AG08395 (cell line): ENCODE results near the gene SELENOM.
"Not testable (repeated sequence)": the region's sequence is repeated elsewhere in the genome, so short reads cannot be mapped to it uniquely, and the experiment has no call there.

Experiments
- DNase-seq: peaks from one replicate; pipeline ENCODE4 v3.0.0; 2012; ENCODE audit warnings: mixed read lengths, low spot score

The SELENOM gene

GRCh38 chr22:31130873-31131272, 23.5 kb upstream of the SELENOM start:
- no peak for DNase-seq

GRCh38 chr22:31128156-31128555, 20.8 kb upstream of the SELENOM start:
- no peak for DNase-seq

GRCh38 chr22:31127181-31127772, 19.9 kb upstream of the SELENOM start:
- no peak for DNase-seq

GRCh38 chr22:31126869-31127175, 19.5 kb upstream of the SELENOM start:
- DNase-seq, result no peak

GRCh38 chr22:31126128-31126868, 18.9 kb upstream of the SELENOM start:
- no peak for DNase-seq

GRCh38 chr22:31125521-31126117, 18.3 kb upstream of the SELENOM start:
- no peak for DNase-seq

GRCh38 chr22:31124811-31125465, 17.6 kb upstream of the SELENOM start:
- no peak for DNase-seq

- DNase-seq, result no peak
These were observed 16.9 kb upstream of the SELENOM start for GRCh38 chr22:31124290-31124689.

- DNase-seq, result no peak
These were observed 15.9 kb upstream of the SELENOM start for GRCh38 chr22:31123292-31123602.

- peak; percentile 77 for DNase-seq
These were observed 15.3 kb upstream of the SELENOM start, which contains the start of gene INPP5J for GRCh38 chr22:31122532-31123291. Gene INPP5J, plus strand, starts transcription at chr22:31122966. Its CDS starts 49 bp downstream, at chr22:31123015.

GRCh38 chr22:31122196-31122531, 14.8 kb upstream of the SELENOM start:
- no peak for DNase-seq

GRCh38 chr22:31121403-31121802, 14.0 kb upstream of the SELENOM start:
- no peak for DNase-seq

GRCh38 chr22:31120642-31121041, 13.3 kb upstream of the SELENOM start:
- DNase-seq, result no peak

GRCh38 chr22:31120230-31120629, 12.9 kb upstream of the SELENOM start:
- no peak for DNase-seq

GRCh38 chr22:31119026-31119717, 11.8 kb upstream of the SELENOM start:
- DNase-seq, result no peak

GRCh38 chr22:31118046-31118820, 10.9 kb upstream of the SELENOM start:
- DNase-seq, result no peak

- not testable (repeated sequence) for DNase-seq
These were observed 5.3 kb upstream of the SELENOM start for GRCh38 chr22:31112547-31113091.

- no peak for DNase-seq
These were observed 488 bp upstream of the SELENOM start for GRCh38 chr22:31107894-31108218.

GRCh38 chr22:31106731-31107177, 614 bp downstream of the SELENOM start:
- peak; percentile 50 for DNase-seq

GRCh38 chr22:31106001-31106571, 1.3 kb downstream of the SELENOM start:
- no peak for DNase-seq
